GM12874 (cell line): ENCODE results near the gene TESMIN.

ENCODE experiments used
- TF ChIP-seq, protein P1 (sequence below): IDR thresholded peaks from 2 replicates; pipeline ENCODE4 v1.5.1; 2011; ENCODE audit warnings: low read depth, mild to moderate bottlenecking, control low read depth, low read length, moderate library complexity; ENCODE audit not compliant: insufficient read depth

The TESMIN gene

DNA sequence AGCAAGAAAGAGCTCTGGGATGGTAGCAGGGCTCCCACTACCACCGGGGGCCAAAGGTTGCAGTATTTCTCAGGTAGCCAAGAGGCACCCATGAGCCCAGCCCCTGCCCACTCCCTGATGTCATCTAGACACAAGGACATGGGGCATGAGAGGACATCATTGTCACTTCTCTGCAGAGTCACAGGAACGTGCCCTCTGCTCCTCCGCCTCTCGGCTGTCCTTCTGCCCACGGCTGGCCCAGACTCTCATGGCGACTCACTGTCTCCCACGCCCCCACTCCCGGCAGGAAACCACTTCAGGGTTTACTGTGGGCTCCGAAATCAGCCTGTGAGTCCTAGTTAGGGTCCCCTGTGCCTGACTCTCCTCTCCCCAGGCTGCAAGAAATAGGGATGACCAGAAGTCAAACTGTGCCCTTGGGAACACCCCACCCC lies 68.8 kb downstream of the TESMIN start:
- TF ChIP-seq, protein P1, sequence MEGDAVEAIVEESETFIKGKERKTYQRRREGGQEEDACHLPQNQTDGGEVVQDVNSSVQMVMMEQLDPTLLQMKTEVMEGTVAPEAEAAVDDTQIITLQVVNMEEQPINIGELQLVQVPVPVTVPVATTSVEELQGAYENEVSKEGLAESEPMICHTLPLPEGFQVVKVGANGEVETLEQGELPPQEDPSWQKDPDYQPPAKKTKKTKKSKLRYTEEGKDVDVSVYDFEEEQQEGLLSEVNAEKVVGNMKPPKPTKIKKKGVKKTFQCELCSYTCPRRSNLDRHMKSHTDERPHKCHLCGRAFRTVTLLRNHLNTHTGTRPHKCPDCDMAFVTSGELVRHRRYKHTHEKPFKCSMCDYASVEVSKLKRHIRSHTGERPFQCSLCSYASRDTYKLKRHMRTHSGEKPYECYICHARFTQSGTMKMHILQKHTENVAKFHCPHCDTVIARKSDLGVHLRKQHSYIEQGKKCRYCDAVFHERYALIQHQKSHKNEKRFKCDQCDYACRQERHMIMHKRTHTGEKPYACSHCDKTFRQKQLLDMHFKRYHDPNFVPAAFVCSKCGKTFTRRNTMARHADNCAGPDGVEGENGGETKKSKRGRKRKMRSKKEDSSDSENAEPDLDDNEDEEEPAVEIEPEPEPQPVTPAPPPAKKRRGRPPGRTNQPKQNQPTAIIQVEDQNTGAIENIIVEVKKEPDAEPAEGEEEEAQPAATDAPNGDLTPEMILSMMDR = no peak

DNA sequence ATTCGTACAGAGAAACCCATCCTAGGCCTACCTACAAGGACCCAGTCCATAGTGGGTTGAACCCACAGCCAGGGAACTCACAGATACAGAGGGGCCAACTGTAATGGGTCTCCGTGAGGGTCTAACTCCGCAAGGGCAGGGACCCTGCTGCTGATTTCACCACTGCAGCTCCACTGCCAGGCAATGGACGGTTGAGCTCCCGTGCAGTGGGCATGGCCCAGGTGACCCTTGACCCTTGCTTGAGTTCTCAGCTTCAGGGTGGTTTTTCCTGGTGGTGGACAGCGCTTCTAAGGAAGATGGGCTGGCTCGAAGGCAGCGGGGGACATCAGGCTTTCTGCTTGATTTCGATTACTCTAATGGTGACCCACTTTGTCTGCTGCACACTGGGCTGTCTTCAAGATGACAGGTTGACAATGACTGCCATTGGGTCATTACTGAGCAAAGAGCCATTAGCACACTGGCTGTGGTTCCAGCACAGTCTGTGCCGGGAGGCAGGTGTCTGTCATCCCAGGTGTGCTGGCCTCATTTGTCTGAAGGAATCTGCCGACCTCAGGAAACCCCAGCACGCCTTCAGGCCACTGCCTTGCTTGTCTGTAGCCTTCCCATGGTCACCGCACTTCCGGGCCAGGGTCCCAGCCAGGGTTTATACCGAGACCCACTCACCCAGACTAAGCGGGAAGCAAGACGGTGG lies 70.6 kb downstream of the TESMIN start:
- TF ChIP-seq, protein P1 = no peak

- TF ChIP-seq, protein P1 = no peak
These were observed 73.3 kb downstream of the TESMIN start for GRCh38 chr11:68678031-68678441.

DNA sequence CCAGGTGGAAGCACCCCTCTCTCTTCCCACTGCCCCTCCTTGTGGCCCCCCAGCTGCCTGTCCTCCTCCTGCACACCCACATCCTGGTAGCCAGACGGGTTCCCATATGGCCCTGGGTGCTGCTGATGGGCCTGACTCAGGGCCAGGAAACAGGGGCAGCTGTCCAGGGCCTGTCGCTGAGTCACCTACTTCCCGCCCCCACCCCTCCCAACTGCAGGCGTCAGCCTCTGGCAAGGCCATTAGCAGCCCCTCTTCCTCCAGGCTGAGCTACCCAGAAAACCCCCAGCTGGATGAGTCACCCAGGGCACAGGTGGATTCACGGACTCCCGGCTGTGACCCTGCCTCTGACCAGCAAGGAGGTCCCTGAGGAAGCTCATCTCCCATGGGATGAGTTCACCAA lies 73.9 kb downstream of the TESMIN start:
- TF ChIP-seq, protein P1 = no peak

GRCh38 chr11:68674461-68674860 lies 76.9 kb downstream of the TESMIN start:
- TF ChIP-seq, protein P1 = no peak

DNA sequence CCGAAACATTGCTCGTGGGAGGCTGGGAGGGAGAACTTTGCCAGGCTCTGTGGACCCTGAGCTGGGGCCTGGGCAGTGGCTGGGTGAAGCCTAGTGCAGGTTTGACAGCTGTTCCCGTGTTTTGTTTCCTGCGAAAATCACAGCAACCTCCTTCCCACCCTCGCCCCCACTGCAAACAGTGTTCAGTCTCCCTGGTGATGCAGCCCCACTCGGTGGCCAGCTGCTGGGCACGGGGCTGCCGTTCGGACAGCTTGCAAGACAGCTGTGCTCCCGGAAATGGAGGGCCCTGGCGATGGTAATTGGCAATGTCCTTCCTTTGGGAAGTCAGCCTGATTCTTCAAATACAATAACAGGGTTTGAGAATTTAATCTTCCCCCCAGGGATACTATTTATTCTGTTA lies 77.3 kb downstream of the TESMIN start:
- TF ChIP-seq, protein P1 = no peak

DNA sequence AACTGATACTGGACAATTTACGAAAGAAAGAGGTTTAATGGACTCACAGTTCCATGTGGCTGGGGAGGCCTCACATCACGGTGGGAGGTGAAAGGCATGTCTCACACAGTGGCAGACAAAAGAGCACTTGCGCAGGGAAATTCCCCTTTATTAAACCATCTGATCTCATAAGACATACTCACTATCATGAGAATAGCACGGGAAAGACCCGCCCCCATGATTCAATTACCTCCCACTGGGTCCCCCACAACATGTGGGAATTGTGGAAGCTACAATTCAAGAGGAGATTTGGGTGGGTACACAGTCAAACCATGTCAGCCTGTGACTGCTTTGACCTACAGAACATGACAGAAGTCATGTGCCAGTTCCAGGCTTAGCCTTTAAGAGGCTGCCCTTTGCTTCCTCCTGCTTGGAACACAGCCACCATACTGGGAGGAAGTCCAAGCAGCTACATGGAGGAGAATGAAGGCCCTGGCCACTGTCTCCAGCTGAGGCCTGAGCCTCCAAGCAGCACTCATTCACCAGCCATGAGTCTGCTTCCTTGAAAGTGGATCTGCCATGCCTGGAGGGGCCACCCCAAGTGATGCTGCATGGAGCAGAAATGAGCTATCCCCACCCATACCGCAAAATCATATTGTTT lies 77.9 kb downstream of the TESMIN start:
- TF ChIP-seq, protein P1 = no peak
